GM19193 (cell line): Measurements from ENCODE around the gene THBS3.

ENCODE experiments used
- POLR2A ChIP-seq: IDR thresholded peaks from 4 replicates; pipeline ENCODE4 v1.6.1; 2011; ENCODE audit not compliant: insufficient read depth, insufficient read length; ENCODE audit errors: extremely low read depth

THBS3 gene

GRCh38 chr1:155183775-155184221 lies 23.9 kb downstream of the THBS3 start:
- no peak for TF ChIP-seq POLR2A

GRCh38 chr1:155182052-155182550 lies 25.6 kb downstream of the THBS3 start:
- TF ChIP-seq POLR2A: no peak

DNA sequence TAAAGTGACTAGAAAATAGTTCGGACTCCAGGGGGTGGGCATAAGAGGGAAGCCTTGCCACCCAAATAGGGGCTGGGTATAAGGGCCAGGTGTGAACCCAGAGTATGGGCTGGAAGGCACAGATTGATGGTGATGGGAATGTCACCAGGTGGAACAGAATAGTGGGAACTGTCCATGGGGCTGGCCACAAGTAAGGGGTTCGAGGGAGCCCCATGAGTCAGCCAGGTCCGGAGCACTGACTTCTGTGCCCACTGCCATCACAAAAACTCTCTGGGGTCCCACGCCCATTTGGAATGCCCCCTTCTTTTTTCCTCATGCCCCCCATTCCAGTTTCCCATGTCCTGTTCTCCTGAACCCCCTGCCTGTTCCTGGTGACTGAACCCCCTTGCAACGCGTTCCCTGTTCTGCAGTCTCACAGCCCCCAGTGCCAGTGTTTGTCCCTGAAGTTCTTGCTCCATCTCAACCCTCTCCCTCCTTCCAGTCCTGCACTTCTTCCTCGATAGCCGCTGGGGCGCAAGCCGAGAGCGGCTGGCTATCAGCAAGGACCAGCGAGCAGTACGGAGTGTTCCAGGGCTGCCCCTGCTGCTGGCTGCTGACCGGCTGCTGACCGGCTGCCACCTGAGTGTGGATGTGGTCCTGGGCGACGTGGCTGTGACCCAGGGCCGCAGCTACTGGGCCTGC lies 26.2 kb downstream of the THBS3 start:
- no peak for TF ChIP-seq POLR2A

DNA sequence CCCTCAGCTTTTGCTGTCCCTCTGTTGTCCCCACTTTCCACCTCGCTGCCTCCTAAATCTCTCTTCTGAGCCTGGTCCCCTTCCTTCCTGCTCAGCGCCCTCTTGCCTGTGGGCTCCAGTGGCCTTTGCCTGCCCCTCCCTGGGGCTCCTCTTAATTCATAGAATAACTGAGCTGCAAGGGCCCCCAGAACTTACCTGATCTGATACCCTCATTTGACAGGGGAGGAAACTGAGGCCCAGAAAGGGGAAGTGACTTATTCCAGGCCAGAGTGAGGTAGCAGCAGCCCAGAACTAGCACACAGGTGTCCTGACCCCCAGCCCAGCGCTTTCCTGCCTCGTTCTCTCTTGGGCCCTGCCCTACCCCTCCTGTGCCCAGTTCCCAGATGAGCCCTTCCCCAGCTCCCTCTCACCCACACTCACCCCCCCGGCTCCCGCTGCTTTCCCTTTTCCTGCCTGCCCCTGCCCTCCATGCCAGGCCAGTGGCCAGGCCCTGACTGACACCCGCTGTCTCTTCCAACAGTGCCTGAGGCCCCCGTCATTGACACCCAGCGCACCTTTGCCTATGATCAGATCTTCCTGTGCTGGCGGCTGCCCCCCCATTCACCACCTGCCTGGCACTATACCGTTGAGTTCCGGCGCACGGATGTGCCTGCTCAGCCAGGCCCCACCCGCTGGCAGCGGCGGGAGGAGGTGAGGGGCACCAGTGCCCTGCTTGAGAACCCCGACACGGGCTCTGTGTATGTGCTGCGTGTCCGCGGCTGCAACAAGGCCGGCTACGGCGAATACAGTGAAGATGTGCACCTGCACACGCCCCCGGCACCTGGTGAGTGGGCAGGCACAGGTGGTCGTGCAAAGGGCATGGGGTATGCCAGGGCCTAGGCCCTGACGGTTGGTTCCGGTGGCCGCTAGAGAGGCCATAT lies 28.3 kb downstream of the THBS3 start:
- TF ChIP-seq POLR2A: no peak

GRCh38 chr1:155178441-155179111 lies 29.1 kb downstream of the THBS3 start:
- no peak for TF ChIP-seq POLR2A

DNA sequence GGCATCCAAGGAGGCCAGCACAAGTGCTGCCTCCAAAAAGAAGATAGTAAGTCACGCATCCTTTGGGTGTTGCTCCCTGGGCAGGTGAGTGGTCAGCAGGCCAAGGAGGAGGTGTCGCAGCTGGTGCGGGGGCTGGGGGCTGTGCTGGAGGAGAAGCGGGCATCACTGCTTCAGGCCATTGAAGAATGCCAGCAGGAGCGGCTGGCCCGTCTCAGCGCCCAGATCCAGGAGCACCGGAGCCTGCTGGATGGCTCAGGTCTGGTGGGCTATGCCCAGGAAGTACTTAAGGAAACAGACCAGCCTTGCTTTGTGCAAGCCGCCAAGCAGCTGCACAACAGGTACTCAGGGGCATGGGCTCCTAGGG lies 29.8 kb downstream of the THBS3 start:
- TF ChIP-seq POLR2A: no peak

DNA sequence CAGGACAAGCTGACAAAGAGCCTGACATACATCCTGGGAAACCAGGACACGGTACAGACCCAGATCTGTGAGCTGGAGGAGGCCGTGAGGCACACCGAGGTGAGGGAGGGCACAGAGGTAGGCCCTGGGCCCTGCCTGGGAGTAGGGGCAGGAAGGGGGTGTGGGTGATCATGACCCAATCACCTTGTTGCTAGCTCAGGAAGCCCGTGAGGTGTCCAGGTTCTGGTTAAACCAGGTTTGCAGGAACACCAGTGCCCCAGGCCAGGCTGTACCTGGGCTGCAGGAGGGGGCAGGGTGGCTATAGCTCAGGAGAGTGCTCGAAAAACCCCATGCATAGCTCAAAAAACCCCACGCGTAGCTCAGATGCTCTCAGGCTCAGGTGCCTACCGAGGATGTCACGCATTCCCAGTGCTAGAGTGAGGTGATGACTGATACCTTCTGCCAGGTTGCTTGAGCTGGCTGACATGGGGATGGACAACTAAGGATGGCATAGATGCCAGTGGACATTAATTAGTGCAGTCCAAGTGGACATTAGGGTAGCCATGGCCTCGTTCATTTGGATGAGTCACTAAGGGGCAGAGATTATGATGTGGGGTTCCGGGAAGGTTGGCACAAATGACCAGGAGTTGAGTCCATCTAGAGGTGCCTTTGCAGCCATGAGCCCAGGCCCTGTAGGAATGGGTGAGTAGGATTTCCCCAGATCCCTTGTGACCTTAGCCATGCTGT lies 30.3 kb downstream of the THBS3 start:
- no peak for TF ChIP-seq POLR2A

- TF ChIP-seq POLR2A: no peak
Measured at GRCh38 chr1:155176544-155177071, 31.1 kb downstream of the THBS3 start.

DNA sequence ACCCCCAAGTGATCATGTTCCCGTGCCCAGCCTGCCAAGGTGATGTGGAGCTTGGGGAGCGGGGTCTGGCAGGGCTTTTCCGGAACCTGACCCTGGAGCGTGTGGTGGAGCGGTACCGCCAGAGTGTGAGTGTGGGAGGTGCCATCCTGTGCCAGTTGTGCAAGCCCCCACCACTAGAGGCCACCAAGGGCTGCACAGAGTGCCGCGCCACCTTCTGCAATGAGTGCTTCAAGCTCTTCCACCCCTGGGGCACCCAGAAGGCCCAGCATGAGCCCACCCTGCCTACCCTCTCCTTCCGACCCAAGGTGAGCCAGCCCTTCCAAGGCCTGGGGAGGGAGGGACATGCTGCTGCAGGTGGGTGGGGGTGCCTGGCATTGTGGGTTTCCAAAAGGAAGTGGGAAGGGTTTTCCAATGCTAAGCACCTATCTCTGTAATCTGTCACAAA lies 31.7 kb downstream of the THBS3 start:
- TF ChIP-seq POLR2A: no peak

GRCh38 chr1:155175281-155175926 lies 32.3 kb downstream of the THBS3 start:
- TF ChIP-seq POLR2A: no peak

DNA sequence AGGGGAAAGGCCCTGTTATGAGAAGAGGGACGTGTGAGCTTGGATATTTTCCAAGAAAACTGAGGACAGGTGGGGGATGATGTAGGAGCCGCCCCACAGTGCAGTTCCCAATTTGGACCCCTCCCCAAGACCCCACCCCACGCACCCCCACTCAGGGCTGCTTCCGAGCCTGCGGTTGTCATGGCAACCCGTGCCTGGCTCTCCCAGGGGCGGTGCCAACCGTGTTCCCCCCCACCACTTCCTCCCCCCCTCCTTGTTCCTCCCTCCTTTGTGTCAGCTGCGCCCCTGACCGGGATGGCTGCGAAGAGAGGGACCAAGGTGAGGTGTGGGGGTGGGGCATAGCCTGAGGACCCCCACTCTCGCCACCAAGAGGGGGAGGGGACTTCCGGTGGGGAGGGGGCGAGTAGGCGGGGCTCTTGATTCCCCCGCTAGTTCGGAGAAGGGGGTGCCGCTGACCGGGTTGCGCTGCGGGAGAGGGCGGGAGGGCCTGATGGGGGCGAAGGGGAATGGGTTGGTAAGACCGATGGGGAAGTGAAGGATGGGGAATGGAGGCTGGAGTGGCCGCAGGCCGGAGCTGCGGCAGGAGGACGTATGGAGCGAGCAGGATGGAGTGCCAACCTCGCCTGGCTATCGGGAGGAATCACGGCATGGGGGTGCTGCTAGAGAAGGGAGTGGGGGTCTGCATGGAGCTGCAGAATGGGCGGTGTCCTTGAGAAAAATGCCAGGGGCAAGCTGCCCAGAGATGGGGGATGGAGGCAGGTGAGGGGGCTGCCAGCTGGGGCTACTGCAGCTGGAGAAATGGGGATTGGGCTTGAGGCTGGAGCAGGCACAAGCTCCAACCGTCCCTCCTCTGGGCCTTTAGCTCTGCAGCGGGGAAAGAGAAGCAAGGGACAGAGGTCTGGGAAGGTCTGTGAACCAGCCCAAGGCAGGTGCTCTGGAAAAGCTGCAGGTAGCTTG lies 33.1 kb downstream of the THBS3 start:
- no peak for TF ChIP-seq POLR2A

- TF ChIP-seq POLR2A: no peak
Measured at GRCh38 chr1:155173478-155174323, 34.0 kb downstream of the THBS3 start, which contains the start of gene TRIM46. Gene TRIM46 (plus strand): TSS chr1:155173849. CDS start chr1:155173967, 118 bp downstream.
